Adrenal gland (tissue), 5 donors: Measurements from ENCODE around the gene TXN.

Experiments
- CTCF ChIP-seq, 6 experiments: fragments of 450-650 bp in 4 of 6; fragments of 200-600 bp in 2 of 6; sonication (generic) in 1 of 6; IDR thresholded peaks; 1 replicate in 5 of 6; 2 replicates in 1 of 6; pipeline versions ENCODE4 v1.5.1 to v1.8.0; 2016 to 2021; ENCODE audit warnings: antibody characterized with exemption in 6 of 6, mild to moderate bottlenecking in 2 of 6, moderate library complexity in 1 of 6
- POLR2A ChIP-seq, 2 donors: fragments of 450-650 bp; IDR thresholded peaks; one replicate each; pipeline ENCODE4 v1.6.1; 2017; ENCODE audit warnings: antibody characterized with exemption in 2 of 2, mild to moderate bottlenecking in 2 of 2, moderate library complexity in 1 of 2
- donor health status: DM: no; HTN: no; CAD: no.

DNA sequence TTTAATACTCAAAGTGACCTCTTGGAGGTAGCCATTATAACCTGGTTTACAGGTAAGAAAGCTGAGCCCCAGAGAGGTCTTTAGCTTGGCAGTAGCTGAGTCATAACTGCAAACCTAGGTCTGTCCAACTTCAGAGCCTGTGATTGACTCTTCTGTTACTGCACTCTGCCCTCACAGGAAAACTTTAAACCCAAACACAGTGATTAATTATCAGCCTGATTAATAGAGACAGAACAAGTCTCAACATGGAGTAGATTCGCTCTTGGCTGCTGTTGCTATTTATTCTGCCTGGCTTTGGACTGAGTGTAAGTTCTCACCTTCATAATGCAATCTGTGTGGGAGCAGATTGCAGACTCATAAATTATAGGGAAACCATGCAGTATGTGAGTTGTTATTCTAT lies 27.4 kb upstream of the TXN start:
- TF ChIP-seq CTCF (IDR thresholded peaks at IDR 0.05) (no peak), POLR2A (IDR thresholded peaks at IDR 0.05) (no peak)
